ENCODE data around the gene FRMPD4.
"Not testable (repeated sequence)": the region's sequence is repeated elsewhere in the genome, so short reads cannot be mapped to it uniquely, and the experiment has no call there.

FRMPD4 gene

DNA sequence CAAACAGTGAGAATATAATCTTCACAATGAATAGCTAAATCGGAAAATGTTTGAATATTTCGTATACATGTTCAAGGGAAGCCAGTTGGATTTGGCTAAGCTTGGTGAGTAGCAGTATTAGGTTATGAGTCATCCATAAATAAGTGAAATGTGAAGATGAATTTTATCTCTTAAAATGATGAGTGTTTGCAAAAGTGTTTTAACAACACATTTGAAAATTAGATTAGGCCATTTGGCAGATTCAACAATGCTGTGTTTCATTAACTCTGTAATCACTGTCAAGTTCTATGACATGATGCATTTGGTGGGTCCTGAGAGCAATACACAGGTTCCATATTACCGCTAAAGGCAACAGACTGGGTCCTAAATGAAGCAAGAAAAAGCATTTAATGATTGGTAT, 351.1 kb downstream of the FRMPD4 start:
- H3K36me3 ChIP-seq (ENCODE audit: insufficient read depth, low read depth, low read length) = no peaks in the 10 kb centered on the region
- H3K9me3 ChIP-seq (ENCODE audit: insufficient read depth, low read depth, low read length) = no peaks in the 10 kb centered on the region
- H3K4me1 ChIP-seq (ENCODE audit: insufficient read depth, low read length) = no peaks in the 10 kb centered on the region
- H3K9ac ChIP-seq (ENCODE audit: low read depth, low read length) = no peak overlapping the region
- H3K27me3 ChIP-seq (ENCODE audit: insufficient read depth, low read length) = no peaks in the 10 kb centered on the region
- H3K27ac ChIP-seq (ENCODE audit: low read length) = no peak overlapping the region
- no peak overlapping the region for H3K4me3 ChIP-seq (ENCODE audit: low read length)

DNA sequence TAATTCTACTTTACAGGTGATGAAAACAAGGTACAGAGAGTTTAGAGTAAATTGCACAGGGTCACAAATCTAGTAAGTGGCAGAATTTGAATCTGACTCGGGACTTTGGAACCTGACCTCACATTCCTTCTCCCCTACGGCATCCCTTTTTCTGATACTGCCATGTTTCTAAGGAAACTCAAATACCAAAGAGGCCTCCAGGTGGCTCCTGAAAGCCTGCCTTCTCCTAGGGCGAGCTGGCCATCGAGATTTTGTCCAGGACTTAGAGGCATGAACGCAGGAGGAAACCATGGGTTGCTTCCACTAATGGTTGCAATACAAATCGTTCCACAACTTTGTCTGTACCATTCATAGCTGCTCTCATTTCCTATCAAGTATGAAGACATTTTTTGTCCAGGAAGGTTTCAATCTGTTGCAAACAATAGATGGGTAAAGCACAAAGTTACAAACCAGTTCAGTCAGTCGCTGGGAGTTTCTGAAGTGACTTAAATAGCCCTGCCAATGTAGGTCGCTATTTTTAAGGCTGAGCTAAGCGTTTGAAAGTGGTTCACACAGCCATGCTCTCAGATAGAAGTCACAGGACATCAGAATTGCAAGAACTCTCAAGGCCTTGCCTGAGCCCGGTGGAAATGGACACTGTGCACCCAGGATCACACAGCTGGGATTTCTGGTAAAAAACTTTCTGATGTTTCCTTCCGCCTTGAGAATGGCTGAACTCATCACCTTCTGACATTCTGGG, 356.3 kb downstream of the FRMPD4 start:
- Histone ChIP-seq H3K27me3 (ENCODE audit: insufficient read depth, low read length) (no peaks in the 10 kb centered on the region), H3K27ac (ENCODE audit: low read length) (no peak overlapping the region), H3K9me3 (ENCODE audit: insufficient read depth, low read depth, low read length) (no peaks in the 10 kb centered on the region), H3K36me3 (ENCODE audit: insufficient read depth, low read depth, low read length) (no peaks in the 10 kb centered on the region), H3K4me1 (ENCODE audit: insufficient read depth, low read length) (no peaks in the 10 kb centered on the region), H3K9ac (ENCODE audit: low read depth, low read length) (no peak overlapping the region), H3K4me3 (ENCODE audit: low read length) (no peak overlapping the region)

DNA sequence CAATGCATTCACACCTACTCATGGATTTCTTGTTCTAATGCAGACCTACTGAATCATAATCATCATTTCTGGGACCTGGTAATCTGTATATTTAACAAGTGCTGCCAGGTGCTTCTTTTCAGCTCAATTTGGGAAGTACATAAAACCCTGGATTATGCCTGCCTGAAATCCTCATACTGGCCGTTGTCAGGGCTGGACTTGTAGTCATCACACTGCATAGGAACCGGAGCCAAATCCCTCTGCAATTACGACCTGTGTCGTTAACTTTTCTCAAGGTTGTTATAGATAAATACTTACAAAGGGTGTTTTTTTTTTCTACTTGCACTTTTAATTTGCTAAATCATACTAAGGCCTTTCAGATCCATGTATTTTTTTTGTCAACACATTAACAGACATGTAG, 358.1 kb downstream of the FRMPD4 start:
- H3K27ac ChIP-seq (ENCODE audit: low read length) = no peak overlapping the region
- H3K9ac ChIP-seq (ENCODE audit: low read depth, low read length) = no peak overlapping the region
- H3K4me1 ChIP-seq (ENCODE audit: insufficient read depth, low read length) = no peaks in the 10 kb centered on the region
- H3K36me3 ChIP-seq (ENCODE audit: insufficient read depth, low read depth, low read length) = no peaks in the 10 kb centered on the region
- H3K27me3 ChIP-seq (ENCODE audit: insufficient read depth, low read length) = no peaks in the 10 kb centered on the region
- no peak overlapping the region for H3K4me3 ChIP-seq (ENCODE audit: low read length)
- no peaks in the 10 kb centered on the region for H3K9me3 ChIP-seq (ENCODE audit: insufficient read depth, low read depth, low read length)

DNA sequence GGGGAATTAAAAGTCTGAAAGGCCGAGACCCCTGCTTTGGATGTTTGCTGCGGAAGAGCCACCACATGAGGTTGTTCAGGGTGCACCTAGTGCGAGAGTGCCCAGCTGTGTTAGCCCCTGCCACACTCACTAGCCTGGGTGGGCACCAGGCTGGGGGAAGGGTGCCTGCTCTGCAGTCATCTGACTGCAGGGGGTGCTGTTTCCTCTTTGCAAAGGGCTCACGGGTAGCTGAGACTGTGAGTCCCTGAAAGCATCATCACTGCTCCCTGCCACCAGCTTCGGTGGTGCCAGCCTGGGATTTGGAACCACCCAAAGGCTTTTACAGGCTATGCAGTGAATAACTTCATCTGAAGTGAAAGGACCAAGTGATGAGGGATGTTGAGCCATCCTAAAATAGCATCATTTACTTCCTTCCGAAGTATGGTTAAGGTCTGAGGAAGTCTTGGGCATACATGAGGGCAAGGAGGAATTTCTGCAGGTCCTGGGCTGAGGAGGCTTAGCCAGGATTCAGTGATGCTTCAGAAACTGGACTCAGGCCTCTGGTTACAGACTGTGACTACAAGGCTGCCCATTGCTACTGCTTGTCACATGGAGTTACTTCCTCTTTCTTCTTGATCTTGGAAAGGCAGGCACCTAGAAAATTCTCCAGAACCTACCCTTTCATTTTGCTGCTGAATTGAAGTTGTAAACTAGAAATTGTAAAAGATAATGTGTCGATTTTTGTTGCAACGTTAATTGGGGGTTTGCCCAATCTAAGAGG, 359.7 kb downstream of the FRMPD4 start:
- Histone ChIP-seq H3K9me3 (ENCODE audit: insufficient read depth, low read depth, low read length) (no peaks in the 10 kb centered on the region), H3K4me3 (ENCODE audit: low read length) (no peak overlapping the region), H3K9ac (ENCODE audit: low read depth, low read length) (no peak overlapping the region), H3K36me3 (ENCODE audit: insufficient read depth, low read depth, low read length) (no peaks in the 10 kb centered on the region), H3K27ac (ENCODE audit: low read length) (no peak overlapping the region), H3K27me3 (ENCODE audit: insufficient read depth, low read length) (no peaks in the 10 kb centered on the region), H3K4me1 (ENCODE audit: insufficient read depth, low read length) (no peaks in the 10 kb centered on the region)

DNA sequence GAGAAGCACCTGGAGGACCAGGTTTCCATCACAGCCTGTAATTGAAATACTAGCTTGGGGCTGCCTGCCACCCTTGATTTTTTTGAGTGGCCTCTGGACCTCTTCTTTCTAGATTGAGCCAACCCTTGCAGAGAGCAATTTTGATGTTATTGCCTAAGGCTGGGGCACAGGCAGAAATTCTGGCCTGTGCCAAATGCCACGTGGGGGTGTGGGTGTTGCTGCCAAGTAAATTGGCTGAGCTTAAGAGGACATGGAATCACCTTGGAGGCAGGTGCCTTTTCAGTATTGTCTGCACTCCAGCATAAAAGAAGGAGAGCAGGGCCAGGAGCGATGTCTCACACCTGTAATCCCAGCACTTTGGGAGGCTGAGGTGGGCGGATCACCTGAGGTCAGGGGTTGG, 366.9 kb downstream of the FRMPD4 start:
- Histone ChIP-seq H3K27me3 (ENCODE audit: insufficient read depth, low read length) (no peaks in the 10 kb centered on the region), H3K9me3 (ENCODE audit: insufficient read depth, low read depth, low read length) (no peaks in the 10 kb centered on the region), H3K9ac (ENCODE audit: low read depth, low read length) (no peak overlapping the region), H3K4me3 (ENCODE audit: low read length) (no peak overlapping the region), H3K27ac (ENCODE audit: low read length) (no peak overlapping the region), H3K4me1 (ENCODE audit: insufficient read depth, low read length) (no peaks in the 10 kb centered on the region), H3K36me3 (ENCODE audit: insufficient read depth, low read depth, low read length) (no peaks in the 10 kb centered on the region)

DNA sequence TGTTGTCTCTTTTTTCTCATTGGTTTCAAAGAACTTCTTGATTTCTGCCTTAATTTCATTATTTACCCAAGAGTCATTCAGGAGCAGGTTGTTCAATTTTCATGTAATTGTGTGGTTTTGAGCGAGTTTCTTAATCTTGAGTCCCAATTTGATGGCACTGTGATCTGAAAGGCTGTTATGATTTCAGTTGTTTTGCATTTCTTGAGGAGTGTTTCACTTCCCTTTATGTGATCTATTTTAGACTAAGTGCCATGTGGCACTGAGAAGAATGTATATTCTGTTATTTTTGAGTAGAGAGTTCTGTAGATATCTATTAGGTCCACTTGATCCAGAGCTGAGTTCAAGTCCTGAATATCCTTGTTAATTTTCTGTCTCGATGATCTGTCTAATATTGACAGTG, 377.1 kb downstream of the FRMPD4 start:
- not testable (repeated sequence) for H3K27me3 ChIP-seq (ENCODE audit: insufficient read depth, low read length); H3K9me3 ChIP-seq (ENCODE audit: insufficient read depth, low read depth, low read length); H3K4me3 ChIP-seq (ENCODE audit: low read length); H3K4me1 ChIP-seq (ENCODE audit: insufficient read depth, low read length); H3K36me3 ChIP-seq (ENCODE audit: insufficient read depth, low read depth, low read length); H3K27ac ChIP-seq (ENCODE audit: low read length); H3K9ac ChIP-seq (ENCODE audit: low read depth, low read length)

DNA sequence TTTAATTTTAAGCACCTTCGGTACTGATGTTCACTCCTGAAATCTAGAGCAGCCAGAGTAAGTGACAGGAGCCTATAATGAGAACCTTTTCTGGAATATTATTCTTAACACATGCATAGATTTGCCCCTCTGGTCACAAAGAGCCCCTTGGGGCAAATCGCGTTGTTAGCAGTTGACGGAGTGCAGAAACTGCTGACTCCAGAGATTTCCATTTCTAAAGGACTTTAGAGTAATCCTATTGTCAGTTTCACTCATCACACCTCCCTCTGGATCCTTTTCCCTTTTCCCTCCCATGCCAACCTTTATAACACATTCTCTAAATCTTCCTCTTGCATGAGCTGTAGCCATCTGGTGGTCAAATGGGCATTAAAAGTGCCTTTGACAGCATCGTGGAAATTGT, 388.0 kb downstream of the FRMPD4 start:
- H3K27me3 ChIP-seq (ENCODE audit: insufficient read depth, low read length) = no peaks in the 10 kb centered on the region
- H3K27ac ChIP-seq (ENCODE audit: low read length) = no peak overlapping the region
- H3K4me3 ChIP-seq (ENCODE audit: low read length) = no peak overlapping the region
- no peaks in the 10 kb centered on the region for H3K9me3 ChIP-seq (ENCODE audit: insufficient read depth, low read depth, low read length)
- H3K9ac ChIP-seq (ENCODE audit: low read depth, low read length) = no peak overlapping the region
- no peaks in the 10 kb centered on the region for H3K36me3 ChIP-seq (ENCODE audit: insufficient read depth, low read depth, low read length)
- H3K4me1 ChIP-seq (ENCODE audit: insufficient read depth, low read length) = peaks cover 6% of the 10 kb centered on the region; the same call in 1 of the 2 replicates

DNA sequence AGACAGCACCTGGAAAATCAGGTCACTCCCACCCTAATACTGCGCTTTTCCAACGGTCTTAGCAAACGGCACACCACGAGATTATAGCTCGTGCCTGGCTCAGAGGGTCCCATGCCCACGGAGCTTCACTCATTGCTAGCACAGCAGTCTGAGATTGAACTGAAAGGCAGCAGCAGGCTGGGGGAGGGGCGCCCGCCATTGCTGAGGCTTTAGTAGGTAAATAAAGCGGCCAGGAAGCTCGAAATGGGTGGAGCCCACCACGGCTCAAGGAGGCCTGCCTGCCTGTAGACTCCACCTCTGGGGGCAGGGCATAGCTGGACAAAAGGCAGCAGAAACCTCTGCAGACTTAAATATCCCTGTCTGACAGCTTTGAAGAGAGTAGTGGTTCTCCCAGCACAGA, 399.8 kb downstream of the FRMPD4 start:
- not testable (repeated sequence) for H3K4me3 ChIP-seq (ENCODE audit: low read length); H3K9me3 ChIP-seq (ENCODE audit: insufficient read depth, low read depth, low read length); H3K4me1 ChIP-seq (ENCODE audit: insufficient read depth, low read length); H3K9ac ChIP-seq (ENCODE audit: low read depth, low read length); H3K27ac ChIP-seq (ENCODE audit: low read length); H3K36me3 ChIP-seq (ENCODE audit: insufficient read depth, low read depth, low read length); H3K27me3 ChIP-seq (ENCODE audit: insufficient read depth, low read length)

DNA sequence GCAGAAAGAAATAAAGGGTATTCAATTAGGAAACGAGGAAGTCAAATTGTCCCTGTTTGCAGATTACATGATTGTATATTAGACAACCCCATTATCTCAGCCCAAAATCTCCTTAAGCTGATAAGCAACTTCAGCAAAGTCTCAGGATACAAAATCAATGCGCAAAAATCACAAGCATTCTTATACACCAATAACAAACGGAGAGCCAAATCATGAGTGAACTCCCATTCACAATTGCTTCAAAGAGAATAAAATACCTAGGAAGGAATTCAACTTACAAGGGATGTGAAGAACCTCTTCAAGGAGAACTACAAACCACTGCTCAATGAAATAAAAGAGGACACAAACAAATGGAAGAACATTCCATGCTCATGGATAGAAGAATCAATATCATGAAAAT, 404.0 kb downstream of the FRMPD4 start:
- not testable (repeated sequence) for H3K4me3 ChIP-seq (ENCODE audit: low read length); H3K4me1 ChIP-seq (ENCODE audit: insufficient read depth, low read length)

DNA sequence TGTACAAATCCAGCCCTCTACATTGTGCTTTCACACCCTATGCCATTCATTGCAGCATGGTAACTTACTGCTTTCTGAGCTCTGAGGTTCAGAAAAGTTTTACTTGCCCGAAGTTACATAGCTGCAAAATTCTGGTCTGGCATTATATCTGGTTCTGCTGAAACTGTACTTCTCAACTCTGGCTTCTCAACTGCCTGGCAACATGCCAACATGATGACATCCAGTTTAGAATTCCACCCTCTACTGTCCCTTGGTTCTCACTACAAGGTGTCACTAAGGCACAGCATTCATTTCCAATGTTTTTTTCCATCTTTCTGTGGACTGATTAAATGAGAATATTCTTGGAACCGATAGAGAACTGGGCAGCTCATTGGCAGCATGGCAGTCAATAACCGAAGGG, 410.1 kb downstream of the FRMPD4 start:
- H3K9me3 ChIP-seq (ENCODE audit: insufficient read depth, low read depth, low read length) = no peaks in the 10 kb centered on the region
- no peak overlapping the region for H3K9ac ChIP-seq (ENCODE audit: low read depth, low read length)
- no peaks in the 10 kb centered on the region for H3K36me3 ChIP-seq (ENCODE audit: insufficient read depth, low read depth, low read length)
- no peaks in the 10 kb centered on the region for H3K27me3 ChIP-seq (ENCODE audit: insufficient read depth, low read length)
- no peak overlapping the region for H3K27ac ChIP-seq (ENCODE audit: low read length)
- H3K4me1 ChIP-seq (ENCODE audit: insufficient read depth, low read length) = no peaks in the 10 kb centered on the region
- no peak overlapping the region for H3K4me3 ChIP-seq (ENCODE audit: low read length)

More for the DNA sequence above, 404.0 kb downstream of the FRMPD4 start:
- H3K36me3 ChIP-seq (ENCODE audit: insufficient read depth, low read depth, low read length); H3K27ac ChIP-seq (ENCODE audit: low read length); H3K9ac ChIP-seq (ENCODE audit: low read depth, low read length); H3K9me3 ChIP-seq (ENCODE audit: insufficient read depth, low read depth, low read length); H3K27me3 ChIP-seq (ENCODE audit: insufficient read depth, low read length): not testable (repeated sequence)

DNA sequence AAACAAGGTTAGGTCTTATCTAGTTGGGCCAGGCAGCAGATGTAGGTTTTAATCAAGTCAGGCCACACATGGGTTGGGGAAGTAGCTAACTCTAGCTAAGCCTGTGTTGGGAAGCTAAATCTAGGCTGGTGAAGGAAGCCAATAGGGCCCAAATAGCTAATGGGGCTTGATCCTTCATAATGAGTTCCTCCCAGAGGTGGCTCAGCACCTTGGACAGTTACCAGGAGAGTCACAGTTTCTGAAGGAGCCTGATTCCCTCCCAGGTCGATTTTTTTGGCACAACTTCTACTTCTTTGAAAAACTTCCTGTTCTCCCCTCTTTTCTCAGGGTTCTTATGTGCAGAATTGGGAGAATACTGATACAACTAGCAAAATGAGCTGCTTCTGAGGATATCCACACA, 410.5 kb downstream of the FRMPD4 start:
- H3K27me3 ChIP-seq (ENCODE audit: insufficient read depth, low read length) = no peaks in the 10 kb centered on the region
- H3K4me3 ChIP-seq (ENCODE audit: low read length) = no peak overlapping the region
- no peak overlapping the region for H3K9ac ChIP-seq (ENCODE audit: low read depth, low read length)
- H3K9me3 ChIP-seq (ENCODE audit: insufficient read depth, low read depth, low read length) = no peaks in the 10 kb centered on the region
- no peaks in the 10 kb centered on the region for H3K36me3 ChIP-seq (ENCODE audit: insufficient read depth, low read depth, low read length)
- H3K27ac ChIP-seq (ENCODE audit: low read length) = no peak overlapping the region
- H3K4me1 ChIP-seq (ENCODE audit: insufficient read depth, low read length) = no peaks in the 10 kb centered on the region

DNA sequence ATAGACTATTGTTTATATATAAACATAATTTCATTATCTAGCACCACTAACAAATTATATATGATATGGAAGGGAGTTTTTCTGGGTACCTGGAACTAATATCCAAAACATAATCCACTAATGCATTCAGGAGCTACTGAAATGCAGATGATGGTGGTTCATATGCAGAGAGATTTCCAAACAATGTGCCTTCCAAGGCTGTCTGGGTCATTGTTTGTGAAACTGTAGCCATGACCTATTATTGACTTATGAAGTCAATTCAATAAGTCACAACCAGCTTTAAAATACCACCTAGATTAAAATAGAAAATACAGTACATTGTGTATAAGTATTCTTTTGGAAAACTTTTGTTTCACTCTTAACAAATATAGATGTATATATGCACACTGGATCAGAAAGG, 415.9 kb downstream of the FRMPD4 start:
- no peaks in the 10 kb centered on the region for H3K9me3 ChIP-seq (ENCODE audit: insufficient read depth, low read depth, low read length)
- no peaks in the 10 kb centered on the region for H3K4me1 ChIP-seq (ENCODE audit: insufficient read depth, low read length)
- no peak overlapping the region for H3K9ac ChIP-seq (ENCODE audit: low read depth, low read length)
- no peak overlapping the region for H3K27ac ChIP-seq (ENCODE audit: low read length)
- H3K27me3 ChIP-seq (ENCODE audit: insufficient read depth, low read length) = no peaks in the 10 kb centered on the region
- no peaks in the 10 kb centered on the region for H3K36me3 ChIP-seq (ENCODE audit: insufficient read depth, low read depth, low read length)
- no peak overlapping the region for H3K4me3 ChIP-seq (ENCODE audit: low read length)
